ENCODE data around the gene MAML2.

Gene MAML2

GRCh38 chr11:96008161-96008720, 334.8 kb downstream of the MAML2 start:
- no peak for DNase-seq (ENCODE audit: low spot score)

- DNase-seq (ENCODE audit: low spot score) = no peak
These were observed 337.0 kb downstream of the MAML2 start for GRCh38 chr11:96006037-96006436.

DNA sequence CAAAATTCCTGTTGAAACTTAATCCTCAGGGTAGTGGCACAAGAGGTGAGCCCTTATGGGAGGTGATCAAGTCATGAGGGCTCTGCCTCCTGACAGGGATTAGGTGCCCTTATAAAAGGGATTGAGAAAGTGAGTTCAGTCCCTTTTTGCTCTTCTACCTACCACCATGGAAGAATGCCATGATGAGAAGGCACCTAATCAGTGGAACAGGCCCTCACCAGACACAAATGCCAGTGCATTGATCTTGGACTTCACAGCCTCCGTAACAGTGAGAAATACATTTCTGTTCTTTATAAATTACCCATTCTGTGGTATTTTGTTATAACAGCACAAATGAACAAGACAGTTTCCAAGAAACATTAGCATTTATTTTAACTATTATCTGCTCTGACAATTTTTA, 338.1 kb downstream of the MAML2 start:
- no peak for DNase-seq (ENCODE audit: low spot score)

- no peak for DNase-seq (ENCODE audit: low spot score)
These were observed 340.2 kb downstream of the MAML2 start for GRCh38 chr11:96002754-96003290.

DNA sequence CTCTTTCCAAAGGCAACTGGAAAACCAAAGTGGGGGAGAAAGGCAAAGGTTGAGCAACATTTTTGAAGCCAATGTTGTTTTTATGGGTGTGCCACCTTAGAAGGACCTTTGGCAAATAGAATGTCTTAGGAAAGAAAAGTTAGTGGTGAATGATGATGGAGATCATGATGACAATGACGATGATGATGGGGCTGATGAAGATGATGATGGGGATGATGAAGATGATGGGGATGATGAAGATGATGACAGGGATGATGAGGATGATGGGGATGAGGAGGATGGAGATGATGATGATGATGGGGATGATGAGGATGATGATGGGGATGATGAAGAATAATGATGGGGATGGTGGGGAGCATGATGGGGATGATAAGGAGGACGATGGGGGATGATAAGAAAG, 340.7 kb downstream of the MAML2 start:
- DNase-seq (ENCODE audit: low spot score) = no peak

GRCh38 chr11:96001037-96001436, 342.0 kb downstream of the MAML2 start:
- DNase-seq (ENCODE audit: low spot score) = no peak

DNA sequence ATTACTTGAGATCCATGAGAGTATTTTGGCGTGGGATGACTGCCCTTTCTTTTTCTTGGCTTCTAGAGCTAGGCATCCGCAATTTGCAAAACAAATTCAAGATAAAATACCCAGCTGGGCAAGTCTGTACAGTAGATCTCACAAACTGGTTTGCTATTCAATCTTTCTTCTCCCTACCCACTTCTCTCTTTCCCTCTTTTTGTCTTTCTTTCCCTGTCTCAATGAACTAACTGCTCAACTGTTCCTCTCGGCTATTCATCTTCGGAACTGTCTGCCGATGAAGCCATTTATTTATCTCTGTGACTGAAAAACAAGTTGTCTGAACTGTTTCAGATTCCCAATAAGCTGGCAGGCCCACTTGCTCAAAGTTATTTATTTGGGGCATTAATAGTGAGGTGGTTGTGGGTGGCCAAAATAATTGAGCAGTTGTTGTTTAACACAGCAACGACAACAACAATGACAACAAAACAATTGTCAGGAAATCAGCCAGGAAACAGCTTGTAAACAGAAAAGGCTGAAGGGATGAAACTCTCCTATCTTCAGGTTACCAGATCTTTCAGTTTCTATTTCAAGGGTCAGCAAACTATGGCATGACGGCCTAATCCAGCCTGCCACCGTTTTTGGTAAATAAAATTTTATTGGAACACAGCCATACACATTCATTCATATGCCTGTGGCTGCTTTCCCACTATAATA, 343.1 kb downstream of the MAML2 start:
- DNase-seq (ENCODE audit: low spot score) = no peak

- DNase-seq (ENCODE audit: low spot score) = no peak
These were observed 346.3 kb downstream of the MAML2 start for GRCh38 chr11:95996621-95997235.

DNA sequence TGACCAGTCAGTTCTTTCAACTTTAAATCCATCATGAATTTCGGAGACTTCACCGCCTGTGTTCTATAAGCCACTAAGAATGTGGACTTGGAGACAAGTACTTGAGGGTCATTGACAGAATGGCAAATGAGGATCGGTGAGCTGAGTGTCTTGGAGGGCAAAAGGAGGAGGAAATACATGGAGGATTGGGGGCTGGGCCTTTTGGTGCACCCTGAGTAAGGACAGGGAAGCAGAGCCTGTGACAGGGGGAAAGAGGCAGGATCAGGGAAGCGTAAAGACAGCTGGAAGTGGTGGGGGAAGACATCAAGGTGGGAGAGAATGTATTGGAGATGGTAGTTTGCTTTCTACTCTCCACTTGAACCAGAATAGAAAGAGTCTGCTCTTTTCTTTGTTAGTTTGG, 348.7 kb downstream of the MAML2 start:
- no peak for DNase-seq (ENCODE audit: low spot score)

DNA sequence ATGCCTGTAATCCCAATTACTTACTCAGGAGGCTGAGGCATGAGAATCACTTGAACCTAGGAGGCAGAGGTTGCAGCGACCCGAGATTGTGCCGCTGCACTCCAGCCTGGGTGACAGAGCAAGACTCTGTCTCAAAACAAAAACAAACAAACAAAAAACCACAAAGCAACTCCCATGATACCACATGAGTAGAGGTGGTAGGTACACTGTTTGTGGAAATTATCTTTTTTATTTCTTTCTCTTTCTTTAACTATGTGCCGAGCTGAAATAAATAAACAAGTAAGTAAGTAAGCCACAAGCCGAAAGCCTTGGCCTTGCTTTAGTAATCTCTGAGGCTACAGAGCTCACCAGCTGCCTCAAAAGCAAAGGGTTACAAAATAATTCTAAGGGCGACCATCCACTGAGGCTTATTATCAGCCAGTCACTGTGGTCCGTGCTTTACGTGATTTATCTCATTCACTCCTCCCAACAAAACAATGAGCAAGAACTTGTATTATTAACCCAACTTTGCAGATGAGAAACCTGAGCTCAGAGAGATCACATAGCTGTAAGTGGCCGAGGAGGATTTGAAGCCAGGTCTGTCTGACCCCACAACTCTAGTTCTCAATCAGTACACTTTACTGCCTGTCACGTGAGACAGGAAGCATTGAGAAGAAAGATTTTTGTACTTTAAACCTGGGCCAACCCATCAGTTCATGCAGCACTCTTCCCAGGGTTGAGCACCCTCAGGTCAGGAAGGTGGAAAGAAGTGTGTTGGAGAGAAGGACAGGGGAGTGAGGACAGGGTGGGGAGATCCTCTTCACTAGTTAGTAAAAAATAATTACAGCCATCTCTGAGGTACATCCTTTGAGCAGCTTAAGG, 349.3 kb downstream of the MAML2 start:
- DNase-seq (ENCODE audit: low spot score) = no peak

- DNase-seq (ENCODE audit: low spot score) = no peak
These were observed 351.4 kb downstream of the MAML2 start for GRCh38 chr11:95991545-95991944.

GRCh38 chr11:95991101-95991500, 351.9 kb downstream of the MAML2 start:
- no peak for DNase-seq (ENCODE audit: low spot score)

- DNase-seq (ENCODE audit: low spot score) = no peak
These were observed 353.2 kb downstream of the MAML2 start for GRCh38 chr11:95989780-95990179.

GRCh38 chr11:95989076-95989605, 353.9 kb downstream of the MAML2 start:
- no peak for DNase-seq (ENCODE audit: low spot score)

DNA sequence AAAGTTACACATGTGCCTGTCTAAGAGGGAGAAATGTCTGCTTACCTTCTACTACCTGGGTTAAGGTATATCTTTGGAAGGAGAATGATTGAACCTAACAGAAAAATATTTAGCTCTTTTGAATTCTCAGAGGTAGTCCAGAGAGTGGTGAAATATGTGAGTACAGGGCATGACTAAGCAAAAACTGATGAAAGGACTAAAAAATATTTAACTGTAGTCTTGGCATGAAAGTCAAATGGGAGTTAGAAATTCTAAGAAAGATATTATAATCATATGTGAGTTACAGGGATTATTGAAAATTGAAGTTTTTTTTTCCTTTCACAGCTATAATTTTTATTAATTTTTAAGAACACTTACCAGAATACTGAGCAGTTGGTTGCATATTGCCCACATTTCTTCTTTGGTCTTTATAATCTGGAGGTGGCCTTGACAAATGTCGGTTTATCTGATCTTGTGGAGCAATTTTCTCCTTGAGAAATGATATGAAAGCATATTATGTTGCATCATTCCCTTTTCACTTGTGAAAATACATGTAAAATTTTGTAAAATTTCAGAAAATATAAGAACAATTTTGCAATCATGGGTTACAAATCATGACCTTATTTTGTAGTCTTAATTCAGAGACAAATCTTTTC, 357.7 kb downstream of the MAML2 start:
- DNase-seq (ENCODE audit: low spot score) = no peak

DNA sequence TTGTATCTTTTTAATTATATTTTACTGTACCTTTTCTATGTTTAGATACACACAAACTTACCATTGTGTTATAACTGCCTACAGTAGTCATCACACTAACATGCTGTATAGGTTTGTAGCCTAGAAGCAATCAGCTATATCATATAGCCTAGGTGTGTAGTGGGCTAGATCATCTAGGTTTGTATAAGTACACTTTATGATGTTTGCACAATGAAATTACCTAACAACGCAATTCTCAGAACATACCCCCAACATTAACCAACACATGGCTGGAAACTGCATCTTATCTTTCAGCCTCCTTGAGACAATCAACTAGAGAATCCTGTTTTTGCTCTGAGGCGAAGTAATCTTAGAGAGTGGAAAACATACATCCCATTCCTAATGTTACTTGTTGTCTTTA, 358.9 kb downstream of the MAML2 start:
- no peak for DNase-seq (ENCODE audit: low spot score)

GRCh38 chr11:95977534-95978174, 365.3 kb downstream of the MAML2 start:
- no peak for DNase-seq (ENCODE audit: low spot score)

DNA sequence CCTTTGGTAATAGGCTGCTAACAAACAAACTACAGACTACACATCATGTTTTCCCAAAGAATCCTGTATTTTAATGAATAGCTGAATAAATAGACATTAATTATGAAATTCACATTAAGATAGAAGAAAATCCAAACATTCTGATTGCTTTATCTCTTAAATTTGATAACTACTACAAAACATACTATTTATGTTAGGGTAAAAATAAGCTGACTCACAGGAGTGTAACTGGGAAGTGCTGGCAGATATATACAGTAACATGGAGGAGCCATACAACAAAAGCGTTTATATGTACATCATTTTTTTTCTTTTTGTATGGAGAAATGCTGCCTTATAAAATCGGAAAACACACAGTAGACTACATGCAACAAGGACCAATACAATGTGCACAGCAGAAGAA, 366.4 kb downstream of the MAML2 start:
- no peak for DNase-seq (ENCODE audit: low spot score)

GRCh38 chr11:95975343-95975742, 367.7 kb downstream of the MAML2 start:
- DNase-seq (ENCODE audit: low spot score) = no peak

GRCh38 chr11:95972060-95972459, 370.9 kb downstream of the MAML2 start:
- DNase-seq (ENCODE audit: low spot score) = no peak

- DNase-seq (ENCODE audit: low spot score) = no peak
These were observed 374.4 kb downstream of the MAML2 start for GRCh38 chr11:95968585-95968984.

Data from D341Med (cell line).